HepG2 (cell line): ENCODE results near the gene LAMA5. TPM values are rescaled to one million over a fixed set of nuclear protein-coding genes. Genes with fewer than 3 reads are reported as not detected.

Source experiments
- ARNT2 ChIP-seq: sonication (generic); formaldehyde crosslinking; IDR thresholded peaks from 2 replicates; pipeline ENCODE4 v1.8.0; 2022; ENCODE audit warnings: mild to moderate bottlenecking, low read depth, missing genetic modification reagents, moderate library complexity
- ATAD3A ChIP-seq: sonication (generic); formaldehyde crosslinking; IDR thresholded peaks from 2 replicates; pipeline ENCODE4 v1.4.0; 2020; ENCODE audit warnings: missing genetic modification reagents
- CAMTA2 ChIP-seq: sonication (generic); formaldehyde crosslinking; IDR thresholded peaks from 2 replicates; pipeline ENCODE4 v1.4.0; 2020; ENCODE audit warnings: mild to moderate bottlenecking, missing genetic modification reagents, borderline replicate concordance
- CEBPG ChIP-seq: IDR thresholded peaks from 2 replicates; pipeline ENCODE4 v1.6.1; 2016
- DDIT3 ChIP-seq: sonication (generic); formaldehyde crosslinking; IDR thresholded peaks from 2 replicates; pipeline ENCODE4 v1.4.0; 2020; ENCODE audit warnings: mild to moderate bottlenecking, missing genetic modification reagents
- ETV5 ChIP-seq: IDR thresholded peaks from 2 replicates; pipeline ENCODE4 v1.6.1; 2018; ENCODE audit warnings: missing biosample characterization, missing genetic modification reagents, inconsistent platforms, borderline replicate concordance
- HHEX ChIP-seq: IDR thresholded peaks from 2 replicates; pipeline ENCODE4 v1.6.1; 2016; ENCODE audit warnings: control low read depth
- MXD1 ChIP-seq: sonication (generic); formaldehyde crosslinking; IDR thresholded peaks from 2 replicates; pipeline ENCODE4 v1.4.0; 2020; ENCODE audit warnings: mild to moderate bottlenecking, missing genetic modification reagents
- NFKBIZ ChIP-seq: IDR thresholded peaks from 2 replicates; pipeline ENCODE4 v1.6.1; 2018; ENCODE audit warnings: missing genetic modification reagents, missing compliant biosample characterization
- NR2C2 ChIP-seq: sonication (generic); formaldehyde crosslinking; IDR thresholded peaks from 2 replicates; pipeline ENCODE4 v1.4.0; 2020; ENCODE audit warnings: missing genetic modification reagents, mild to moderate bottlenecking, moderate library complexity, borderline replicate concordance
- PREB ChIP-seq: sonication (generic); formaldehyde crosslinking; IDR thresholded peaks from 2 replicates; pipeline ENCODE4 v1.4.0; 2020; ENCODE audit warnings: missing genetic modification reagents
- SALL2 ChIP-seq: sonication (generic); formaldehyde crosslinking; IDR thresholded peaks from 2 replicates; pipeline ENCODE4 v1.8.1; 2023; ENCODE audit warnings: mild to moderate bottlenecking, missing genetic modification reagents, inconsistent platforms
- SMARCC2 ChIP-seq: fragments of 450-650 bp; IDR thresholded peaks from 2 replicates; pipeline ENCODE4 v1.6.1; 2017; ENCODE audit warnings: antibody characterized with exemption, mild to moderate bottlenecking
- SNRNP70 ChIP-seq: fragments of 200-400 bp; formaldehyde crosslinking; IDR thresholded peaks from 2 replicates; pipeline ENCODE4 v1.6.1; 2017; ENCODE audit warnings: mild to moderate bottlenecking, low read depth, low read length, moderate library complexity
- TEAD2 ChIP-seq: sonication (generic); formaldehyde crosslinking; IDR thresholded peaks from 2 replicates; pipeline ENCODE4 v1.9.0; 2021; ENCODE audit warnings: missing genetic modification reagents
- ZBTB21 ChIP-seq: sonication (generic); formaldehyde crosslinking; IDR thresholded peaks from 2 replicates; pipeline ENCODE4 v1.4.0; 2020; ENCODE audit warnings: missing genetic modification reagents
- ZNF20 ChIP-seq: sonication (generic); formaldehyde crosslinking; IDR thresholded peaks from 2 replicates; pipeline ENCODE4 v1.4.0; 2020; ENCODE audit warnings: mild to moderate bottlenecking, moderate library complexity, missing genetic modification reagents
- ZNF350 ChIP-seq: sonication (generic); formaldehyde crosslinking; IDR thresholded peaks from 2 replicates; pipeline ENCODE4 v1.4.0; 2020; ENCODE audit warnings: mild to moderate bottlenecking, low read depth, missing genetic modification reagents, borderline replicate concordance
- ZNF644 ChIP-seq: IDR thresholded peaks from 2 replicates; pipeline ENCODE4 v1.6.1; 2016; ENCODE audit warnings: low read depth
- ZNF883 ChIP-seq: sonication (generic); formaldehyde crosslinking; IDR thresholded peaks from 2 replicates; pipeline ENCODE4 v1.5.1; 2020; ENCODE audit warnings: mild to moderate bottlenecking, missing genetic modification reagents; ENCODE audit errors: not compliant biosample characterization
- polyA plus RNA-seq, 8 experiments: library from polyadenylated mRNA; depleted of rRNA in 3 of 8; stranded (reverse) in 7 of 8; unstranded in 1 of 8; fragments of >200 nt; fragmentation: Illumina TruSeq in 4 of 8; extraction: Trizol in 4 of 8; gene quantifications; 2 replicates each; pipeline versions ENCODE4 v1.2.1 to v1.2.3, GENCODE V29; 2011 to 2016; ENCODE audit warnings: low read depth in 4 of 8, missing spikeins in 1 of 8, mixed read lengths in 1 of 8; ENCODE audit not compliant: insufficient read depth in 1 of 8
- total RNA-seq, 5 experiments: library from RNA; depleted of rRNA; stranded (reverse); fragments of >200 nt; fragmentation: Illumina TruSeq; extraction: Trizol; gene quantifications; 2 replicates each; pipeline ENCODE4 v1.2.3, GENCODE V29; 2016; ENCODE audit warnings: low read depth in 1 of 5
- TF ChIP-seq, protein P1 (sequence below): sonication (generic); formaldehyde crosslinking; conservative IDR thresholded peaks from 2 replicates; pipeline ENCODE4 v1.4.0; 2020; ENCODE audit warnings: missing genetic modification reagents
- TF ChIP-seq, protein P2 (sequence below): IDR thresholded peaks from 2 replicates; pipeline ENCODE4 v1.6.1; 2016
- TF ChIP-seq, protein P3 (sequence below): sonication (generic); formaldehyde crosslinking; IDR thresholded peaks from 2 replicates; pipeline ENCODE4 v1.4.0; 2020; ENCODE audit warnings: missing genetic modification reagents
- TF ChIP-seq, protein P4 (sequence below): sonication (generic); formaldehyde crosslinking; IDR thresholded peaks from 2 replicates; pipeline ENCODE4 v1.4.0; 2020; ENCODE audit warnings: mild to moderate bottlenecking, low read depth, missing genetic modification reagents

LAMA5 gene
- total and polyA plus RNA-seq, 2 of the 13 experiments (the other 11 are each of a cell fraction or from before 2014, with no cell fraction given), result 21.0 to 44.7 TPM

GRCh38 chr20:62355878-62356588, 11.1 kb downstream of the LAMA5 start (continued):
- no peak for TF ChIP-seq SMARCC2
- TF ChIP-seq ATAD3A, result no peak
- TF ChIP-seq ZNF644 (CRISPR knock-in tag), result no peak
- TF ChIP-seq, protein P1, sequence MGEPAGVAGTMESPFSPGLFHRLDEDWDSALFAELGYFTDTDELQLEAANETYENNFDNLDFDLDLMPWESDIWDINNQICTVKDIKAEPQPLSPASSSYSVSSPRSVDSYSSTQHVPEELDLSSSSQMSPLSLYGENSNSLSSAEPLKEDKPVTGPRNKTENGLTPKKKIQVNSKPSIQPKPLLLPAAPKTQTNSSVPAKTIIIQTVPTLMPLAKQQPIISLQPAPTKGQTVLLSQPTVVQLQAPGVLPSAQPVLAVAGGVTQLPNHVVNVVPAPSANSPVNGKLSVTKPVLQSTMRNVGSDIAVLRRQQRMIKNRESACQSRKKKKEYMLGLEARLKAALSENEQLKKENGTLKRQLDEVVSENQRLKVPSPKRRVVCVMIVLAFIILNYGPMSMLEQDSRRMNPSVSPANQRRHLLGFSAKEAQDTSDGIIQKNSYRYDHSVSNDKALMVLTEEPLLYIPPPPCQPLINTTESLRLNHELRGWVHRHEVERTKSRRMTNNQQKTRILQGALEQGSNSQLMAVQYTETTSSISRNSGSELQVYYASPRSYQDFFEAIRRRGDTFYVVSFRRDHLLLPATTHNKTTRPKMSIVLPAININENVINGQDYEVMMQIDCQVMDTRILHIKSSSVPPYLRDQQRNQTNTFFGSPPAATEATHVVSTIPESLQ, result no peak
- no peak for TF ChIP-seq HHEX (CRISPR knock-in tag)
- TF ChIP-seq, protein P2, sequence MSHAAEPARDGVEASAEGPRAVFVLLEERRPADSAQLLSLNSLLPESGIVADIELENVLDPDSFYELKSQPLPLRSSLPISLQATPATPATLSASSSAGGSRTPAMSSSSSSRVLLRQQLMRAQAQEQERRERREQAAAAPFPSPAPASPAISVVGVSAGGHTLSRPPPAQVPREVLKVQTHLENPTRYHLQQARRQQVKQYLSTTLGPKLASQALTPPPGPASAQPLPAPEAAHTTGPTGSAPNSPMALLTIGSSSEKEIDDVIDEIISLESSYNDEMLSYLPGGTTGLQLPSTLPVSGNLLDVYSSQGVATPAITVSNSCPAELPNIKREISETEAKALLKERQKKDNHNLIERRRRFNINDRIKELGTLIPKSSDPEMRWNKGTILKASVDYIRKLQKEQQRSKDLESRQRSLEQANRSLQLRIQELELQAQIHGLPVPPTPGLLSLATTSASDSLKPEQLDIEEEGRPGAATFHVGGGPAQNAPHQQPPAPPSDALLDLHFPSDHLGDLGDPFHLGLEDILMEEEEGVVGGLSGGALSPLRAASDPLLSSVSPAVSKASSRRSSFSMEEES (CRISPR knock-in tag), result no peak
- TF ChIP-seq CEBPG (CRISPR knock-in tag), result no peak
- no peak for TF ChIP-seq NFKBIZ (CRISPR knock-in tag)
- no peak for TF ChIP-seq DDIT3
- TF ChIP-seq ZBTB21 (CRISPR knock-in tag), result no peak
- TF ChIP-seq ZNF883 (CRISPR knock-in tag), result no peak
- no peak for TF ChIP-seq SNRNP70
- no peak for TF ChIP-seq CAMTA2 (CRISPR knock-in tag)
- TF ChIP-seq SALL2, result no peak
- TF ChIP-seq MXD1 (CRISPR knock-in tag), result 0 out of 2 replicates have a peak, but pooled peaks have one; percentile 9
- no peak for TF ChIP-seq TEAD2 (CRISPR knock-in tag)
- no peak for TF ChIP-seq ZNF350
- TF ChIP-seq, protein P3, sequence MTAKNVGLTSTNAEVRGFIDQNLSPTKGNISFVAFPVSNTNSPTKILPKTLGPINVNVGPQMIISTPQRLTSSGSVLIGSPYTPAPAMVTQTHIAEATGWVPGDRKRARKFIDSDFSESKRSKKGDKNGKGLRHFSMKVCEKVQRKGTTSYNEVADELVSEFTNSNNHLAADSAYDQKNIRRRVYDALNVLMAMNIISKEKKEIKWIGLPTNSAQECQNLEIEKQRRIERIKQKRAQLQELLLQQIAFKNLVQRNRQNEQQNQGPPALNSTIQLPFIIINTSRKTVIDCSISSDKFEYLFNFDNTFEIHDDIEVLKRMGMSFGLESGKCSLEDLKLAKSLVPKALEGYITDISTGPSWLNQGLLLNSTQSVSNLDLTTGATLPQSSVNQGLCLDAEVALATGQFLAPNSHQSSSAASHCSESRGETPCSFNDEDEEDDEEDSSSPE, result no peak
- TF ChIP-seq ETV5 (CRISPR knock-in tag), result no peak
- no peak for TF ChIP-seq ZNF20
- TF ChIP-seq NR2C2, result no peak
- TF ChIP-seq, protein P4, sequence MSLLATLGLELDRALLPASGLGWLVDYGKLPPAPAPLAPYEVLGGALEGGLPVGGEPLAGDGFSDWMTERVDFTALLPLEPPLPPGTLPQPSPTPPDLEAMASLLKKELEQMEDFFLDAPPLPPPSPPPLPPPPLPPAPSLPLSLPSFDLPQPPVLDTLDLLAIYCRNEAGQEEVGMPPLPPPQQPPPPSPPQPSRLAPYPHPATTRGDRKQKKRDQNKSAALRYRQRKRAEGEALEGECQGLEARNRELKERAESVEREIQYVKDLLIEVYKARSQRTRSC (CRISPR knock-in tag), result no peak
- no peak for TF ChIP-seq ARNT2
- no peak for TF ChIP-seq PREB (CRISPR knock-in tag)
